HG02943 (cell line): ENCODE results near the gene ILK.

ENCODE experiments used
- ATAC-seq: cut with Tn5 transposase; IDR thresholded peaks from one replicate; pipeline ENCODE4 v1.9.1; 2021; ENCODE audit warnings: mild to moderate bottlenecking, low read depth, moderate library complexity; ENCODE audit not compliant: unreplicated experiment

The ILK gene

GRCh38 chr11:6619004-6619745 lies 15.6 kb downstream of the ILK start, which contains the start of gene TPP1:
TSS of gene TPP1 (minus strand) at chr11:6619422. CDS start at chr11:6619400, 22 bp downstream.
- peak; percentile 98 for ATAC-seq

GRCh38 chr11:6620636-6621035 lies 17.1 kb downstream of the ILK start:
- ATAC-seq: no peak

GRCh38 chr11:6621711-6622211 lies 18.2 kb downstream of the ILK start:
- no peak for ATAC-seq

GRCh38 chr11:6622261-6623171 lies 18.9 kb downstream of the ILK start:
- ATAC-seq: no peak

- no peak for ATAC-seq
Measured at GRCh38 chr11:6623391-6624363, 20.1 kb downstream of the ILK start.

- no peak for ATAC-seq
Measured at GRCh38 chr11:6625156-6625831, 21.7 kb downstream of the ILK start.

GRCh38 chr11:6625832-6626420 lies 22.4 kb downstream of the ILK start:
- no peak for ATAC-seq

GRCh38 chr11:6626971-6627761 lies 23.6 kb downstream of the ILK start:
- ATAC-seq: no peak

GRCh38 chr11:6627762-6628241 lies 24.2 kb downstream of the ILK start:
- peak; percentile 55 for ATAC-seq

- no peak for ATAC-seq
Measured at GRCh38 chr11:6628526-6628925, 25.0 kb downstream of the ILK start.

- no peak for ATAC-seq
Measured at GRCh38 chr11:6629573-6629891, 26.0 kb downstream of the ILK start.

- ATAC-seq: no peak
Measured at GRCh38 chr11:6629892-6630631, 26.5 kb downstream of the ILK start.

GRCh38 chr11:6630632-6631291 lies 27.2 kb downstream of the ILK start:
- ATAC-seq: no peak

- no peak for ATAC-seq
Measured at GRCh38 chr11:6631361-6631890, 27.9 kb downstream of the ILK start.

GRCh38 chr11:6632116-6633073 lies 28.8 kb downstream of the ILK start:
- no peak for ATAC-seq
